ENCODE results near the gene PLAA.

The PLAA gene

GRCh38 chr9:26940779-26941178 is 6.3 kb downstream of the PLAA start:
- intact Hi-C loops (cut with DNase I; ENCODE audit: low total_unique reads), result no loop called here
- TF ChIP-seq, protein P1, sequence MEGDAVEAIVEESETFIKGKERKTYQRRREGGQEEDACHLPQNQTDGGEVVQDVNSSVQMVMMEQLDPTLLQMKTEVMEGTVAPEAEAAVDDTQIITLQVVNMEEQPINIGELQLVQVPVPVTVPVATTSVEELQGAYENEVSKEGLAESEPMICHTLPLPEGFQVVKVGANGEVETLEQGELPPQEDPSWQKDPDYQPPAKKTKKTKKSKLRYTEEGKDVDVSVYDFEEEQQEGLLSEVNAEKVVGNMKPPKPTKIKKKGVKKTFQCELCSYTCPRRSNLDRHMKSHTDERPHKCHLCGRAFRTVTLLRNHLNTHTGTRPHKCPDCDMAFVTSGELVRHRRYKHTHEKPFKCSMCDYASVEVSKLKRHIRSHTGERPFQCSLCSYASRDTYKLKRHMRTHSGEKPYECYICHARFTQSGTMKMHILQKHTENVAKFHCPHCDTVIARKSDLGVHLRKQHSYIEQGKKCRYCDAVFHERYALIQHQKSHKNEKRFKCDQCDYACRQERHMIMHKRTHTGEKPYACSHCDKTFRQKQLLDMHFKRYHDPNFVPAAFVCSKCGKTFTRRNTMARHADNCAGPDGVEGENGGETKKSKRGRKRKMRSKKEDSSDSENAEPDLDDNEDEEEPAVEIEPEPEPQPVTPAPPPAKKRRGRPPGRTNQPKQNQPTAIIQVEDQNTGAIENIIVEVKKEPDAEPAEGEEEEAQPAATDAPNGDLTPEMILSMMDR (IDR thresholded peaks at IDR 0.05), result no peak

GRCh38 chr9:26939955-26940711 is 6.9 kb downstream of the PLAA start:
- H3K9me3 ChIP-seq, result no peaks in the 10 kb centered on the region
- no peak for DNase-seq

More at GRCh38 chr9:26940779-26941178, 6.3 kb downstream of the PLAA start:
- Histone ChIP-seq H3K36me3 (no peaks in the 10 kb centered on the region), H3K4me3 (no peak overlapping the region), H3K27me3 (no peaks in the 10 kb centered on the region), H3K27ac (no peak overlapping the region), H3K9me3 (no peaks in the 10 kb centered on the region), H3K4me1 (peaks cover 0 to 27% (median 23%) of the 10 kb centered on the region in 4 donors)
- no peak for DNase-seq

GRCh38 chr9:26937816-26938371 is 9.1 kb downstream of the PLAA start:
- TF ChIP-seq, protein P1 (IDR thresholded peaks at IDR 0.05), result no peak
- H3K36me3 ChIP-seq, result peaks cover 0 to 10% (median 4%) of the 10 kb centered on the region in 3 donors
- no peak overlapping the region for H3K27ac ChIP-seq
- intact Hi-C loops (cut with DNase I; ENCODE audit: low total_unique reads), result no loop called here
- peaks cover 0 to 11% (median 5%) of the 10 kb centered on the region in 4 donors for H3K4me1 ChIP-seq
- no peak overlapping the region for H3K4me3 ChIP-seq
- no peak for DNase-seq
- H3K9me3 ChIP-seq, result no peaks in the 10 kb centered on the region
- no peaks in the 10 kb centered on the region for H3K27me3 ChIP-seq

More at GRCh38 chr9:26939955-26940711, 6.9 kb downstream of the PLAA start:
- TF ChIP-seq, protein P1 (IDR thresholded peaks at IDR 0.05), result no peak
- Histone ChIP-seq H3K27ac (no peak overlapping the region), H3K36me3 (no peaks in the 10 kb centered on the region), H3K4me1 (peaks cover 0 to 20% (median 17%) of the 10 kb centered on the region in 4 donors), H3K4me3 (no peak overlapping the region), H3K27me3 (no peaks in the 10 kb centered on the region)
- intact Hi-C loops (cut with DNase I; ENCODE audit: low total_unique reads), result no loop called here

DNA sequence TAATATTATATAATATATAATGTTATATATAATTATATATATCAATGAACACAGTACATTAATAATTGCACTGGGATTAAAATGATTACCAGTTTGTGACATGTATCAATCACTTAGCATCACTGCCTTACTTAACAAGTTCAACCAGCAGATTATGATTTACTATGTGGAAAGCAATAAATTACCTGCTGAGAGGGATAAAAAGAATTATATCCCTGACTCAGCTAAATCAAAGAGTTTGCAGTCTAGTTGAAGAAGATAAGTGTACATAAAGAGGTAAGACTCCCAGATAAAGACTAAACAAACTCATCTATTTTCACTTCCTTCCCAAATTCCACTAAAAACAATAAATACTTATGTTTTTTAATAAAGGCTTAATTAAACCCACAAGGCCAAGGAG is 11.2 kb downstream of the PLAA start:
- no peaks in the 10 kb centered on the region for H3K9me3 ChIP-seq
- H3K36me3 ChIP-seq, result peaks cover 0 to 24% (median 4%) of the 10 kb centered on the region in 3 donors
- TF ChIP-seq, protein P1 (IDR thresholded peaks at IDR 0.05), result no peak
- no peak overlapping the region for H3K4me3 ChIP-seq
- H3K27me3 ChIP-seq, result no peaks in the 10 kb centered on the region
- peaks cover 0 to 7% (median 0%) of the 10 kb centered on the region in 4 donors for H3K4me1 ChIP-seq
- intact Hi-C loops (cut with DNase I; ENCODE audit: low total_unique reads), result no loop called here
- no peak for DNase-seq
- no peak overlapping the region for H3K27ac ChIP-seq

- intact Hi-C loops (cut with DNase I; ENCODE audit: low total_unique reads), result no loop called here
- H3K27ac ChIP-seq, result no peak overlapping the region
- H3K27me3 ChIP-seq, result no peaks in the 10 kb centered on the region
- peaks cover 33 to 76% (median 34%) of the 10 kb centered on the region in 3 donors for H3K36me3 ChIP-seq
- TF ChIP-seq, protein P1 (IDR thresholded peaks at IDR 0.05), result no peak
- H3K4me3 ChIP-seq, result no peak overlapping the region
- DNase-seq, result no peak
- H3K9me3 ChIP-seq, result no peaks in the 10 kb centered on the region
- no peaks in the 10 kb centered on the region for H3K4me1 ChIP-seq
These were observed 18.0 kb downstream of the PLAA start for GRCh38 chr9:26928902-26929495.
